Measurements from ENCODE around the gene HLA-DMB.

GRCh38 chr6:32976334-32977069, 35.7 kb upstream of the HLA-DMB start:
- TF ChIP-seq ARNTL (CRISPR knock-in tag; IDR thresholded peaks at IDR 0.05; ENCODE audit: borderline replicate concordance, low read depth), result no peak
- no peak for TF ChIP-seq ISL1 (CRISPR knock-in tag; IDR thresholded peaks at IDR 0.05)

Data from SK-N-SH treated with all-trans-retinoic acid at 6 μM for 48 hours (cell line).